ENCODE measurements around the gene ABI3BP. TPM values are rescaled to one million over a fixed set of nuclear protein-coding genes. Genes with fewer than 3 reads are reported as not detected.
A peak's percentile ranks its signal among the peaks of the same experiment; 100 is the strongest.

The ABI3BP gene
- total RNA-seq, 1 donor from 2014 or later: not detected

- Mint-ChIP-seq H3K9me3 (no peaks in the 10 kb centered on the region), H3K36me3 (ENCODE audit: low read depth) (peaks cover 40% of the 10 kb centered on the region)
These were observed 275.4 kb downstream of the ABI3BP start for GRCh38 chr3:100717637-100718487.

GRCh38 chr3:100717063-100717462 lies 276.2 kb downstream of the ABI3BP start:
- Mint-ChIP-seq H3K4me1 (peaks cover 40% of the 10 kb centered on the region), H3K27me3 (ENCODE audit: low read depth) (no peaks in the 10 kb centered on the region), H3K4me3 (no peak overlapping the region), H3K9me3 (no peaks in the 10 kb centered on the region), H3K27ac (ENCODE audit: unreplicated experiment) (peak overlapping the region; percentile 27), H3K36me3 (ENCODE audit: low read depth) (peaks cover 36% of the 10 kb centered on the region)
- no peak for DNase-seq (ENCODE audit: low read depth, low spot score)
- no peak for TF ChIP-seq CTCF (conservative IDR thresholded peaks at IDR 0.05)

More at GRCh38 chr3:100717637-100718487, 275.4 kb downstream of the ABI3BP start:
- no peak for DNase-seq (ENCODE audit: low read depth, low spot score)
- no peak for TF ChIP-seq CTCF (conservative IDR thresholded peaks at IDR 0.05)
- Mint-ChIP-seq H3K27ac (ENCODE audit: unreplicated experiment) (no peak overlapping the region), H3K4me3 (no peak overlapping the region), H3K27me3 (ENCODE audit: low read depth) (no peaks in the 10 kb centered on the region), H3K4me1 (peaks cover 32% of the 10 kb centered on the region)

- no peak for TF ChIP-seq CTCF (conservative IDR thresholded peaks at IDR 0.05)
- Mint-ChIP-seq H3K4me3 (no peak overlapping the region), H3K27me3 (ENCODE audit: low read depth) (no peaks in the 10 kb centered on the region), H3K9me3 (no peaks in the 10 kb centered on the region), H3K36me3 (ENCODE audit: low read depth) (peaks cover 27% of the 10 kb centered on the region), H3K4me1 (peaks cover 45% of the 10 kb centered on the region), H3K27ac (ENCODE audit: unreplicated experiment) (no peak overlapping the region)
- no peak for DNase-seq (ENCODE audit: low read depth, low spot score)
These were observed 278.0 kb downstream of the ABI3BP start for GRCh38 chr3:100715176-100715575.

GRCh38 chr3:100710261-100710968 lies 282.8 kb downstream of the ABI3BP start:
- peaks cover 26% of the 10 kb centered on the region for H3K4me1 Mint-ChIP-seq

More at GRCh38 chr3:100710261-100710968, 282.8 kb downstream of the ABI3BP start:
- peaks cover 18% of the 10 kb centered on the region for H3K36me3 Mint-ChIP-seq (ENCODE audit: low read depth)
- H3K27ac Mint-ChIP-seq (ENCODE audit: unreplicated experiment): peak overlapping the region; percentile 96
- DNase-seq (ENCODE audit: low read depth, low spot score): peak; percentile 15
- peaks cover 39% of the 10 kb centered on the region for H3K27me3 Mint-ChIP-seq (ENCODE audit: low read depth)
- H3K9me3 Mint-ChIP-seq: peaks cover 7% of the 10 kb centered on the region
- H3K4me3 Mint-ChIP-seq: peak overlapping the region; percentile 82
- TF ChIP-seq CTCF (conservative IDR thresholded peaks at IDR 0.05): peak; percentile 58

All from neural crest cell (in vitro differentiated cells).